ENCODE results near the gene PLXNB2. TPM values are rescaled to one million over a fixed set of nuclear protein-coding genes. Genes with fewer than 3 reads are reported as not detected.

PLXNB2 gene
- total and polyA plus RNA-seq, 3 donors from 2014 or later = 98.0 to 243 (median 219) TPM

DNA sequence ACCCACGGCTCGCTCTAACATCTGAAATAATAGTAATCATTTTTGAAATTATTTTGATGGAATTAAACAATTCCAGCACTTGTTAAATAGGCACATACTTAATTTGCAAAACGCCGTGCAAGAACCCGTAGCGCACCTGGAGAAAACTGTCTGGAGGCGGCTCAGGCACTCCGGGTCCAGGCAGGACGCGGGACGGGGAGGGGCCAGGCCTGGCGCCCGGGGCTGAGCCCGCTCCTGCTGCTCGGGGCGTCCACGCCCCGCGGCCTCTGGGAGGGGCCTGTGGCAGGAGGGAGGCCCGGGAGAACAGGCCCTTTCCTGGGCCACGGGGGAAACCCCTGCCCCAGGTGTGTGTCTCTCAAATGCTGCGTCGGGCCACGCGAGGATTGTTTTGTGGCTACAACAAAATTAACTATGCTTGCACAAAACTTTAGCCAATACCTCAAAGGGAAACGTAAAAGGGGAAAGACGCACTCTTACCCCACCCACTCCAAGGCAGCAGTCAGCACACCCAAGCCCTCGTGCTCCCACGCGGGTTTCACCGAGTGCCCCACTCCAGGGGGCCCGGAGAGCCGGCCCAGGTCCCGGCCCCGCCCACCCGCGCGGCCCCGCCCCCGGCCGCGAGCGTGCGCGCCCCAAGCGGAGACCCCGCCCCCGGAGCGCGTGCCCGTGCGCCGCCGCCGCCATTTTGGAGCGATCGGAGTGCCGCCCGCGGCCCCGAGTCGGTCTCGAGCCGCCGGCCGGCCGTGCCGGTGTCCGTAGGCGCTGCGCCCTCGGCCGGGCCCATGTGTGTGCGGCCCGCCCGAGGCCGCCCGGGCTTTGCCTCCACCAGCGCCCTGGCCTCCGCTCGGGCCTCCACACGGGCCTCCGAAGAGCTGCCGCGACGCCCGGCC, 35.5 kb upstream of the PLXNB2 start, which contains the start of gene PPP6R2:
TSS of gene PPP6R2 (plus strand) at position 677 of the 890 bp plus-strand sequence. CDS start 50,582 bp downstream, outside the sequence.
- DNase-seq = peak; percentile 86
- TF ChIP-seq, protein P1, sequence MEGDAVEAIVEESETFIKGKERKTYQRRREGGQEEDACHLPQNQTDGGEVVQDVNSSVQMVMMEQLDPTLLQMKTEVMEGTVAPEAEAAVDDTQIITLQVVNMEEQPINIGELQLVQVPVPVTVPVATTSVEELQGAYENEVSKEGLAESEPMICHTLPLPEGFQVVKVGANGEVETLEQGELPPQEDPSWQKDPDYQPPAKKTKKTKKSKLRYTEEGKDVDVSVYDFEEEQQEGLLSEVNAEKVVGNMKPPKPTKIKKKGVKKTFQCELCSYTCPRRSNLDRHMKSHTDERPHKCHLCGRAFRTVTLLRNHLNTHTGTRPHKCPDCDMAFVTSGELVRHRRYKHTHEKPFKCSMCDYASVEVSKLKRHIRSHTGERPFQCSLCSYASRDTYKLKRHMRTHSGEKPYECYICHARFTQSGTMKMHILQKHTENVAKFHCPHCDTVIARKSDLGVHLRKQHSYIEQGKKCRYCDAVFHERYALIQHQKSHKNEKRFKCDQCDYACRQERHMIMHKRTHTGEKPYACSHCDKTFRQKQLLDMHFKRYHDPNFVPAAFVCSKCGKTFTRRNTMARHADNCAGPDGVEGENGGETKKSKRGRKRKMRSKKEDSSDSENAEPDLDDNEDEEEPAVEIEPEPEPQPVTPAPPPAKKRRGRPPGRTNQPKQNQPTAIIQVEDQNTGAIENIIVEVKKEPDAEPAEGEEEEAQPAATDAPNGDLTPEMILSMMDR (IDR thresholded peaks at IDR 0.05) = no peak
- TF ChIP-seq POLR2A (IDR thresholded peaks at IDR 0.05) = no peak
- H3K9me3 ChIP-seq = no peaks in the 10 kb centered on the region
- H3K27me3 ChIP-seq = no peaks in the 10 kb centered on the region
- H3K27ac ChIP-seq = peak within 1 kb of the TSS; percentile 68 to 91
- 0 to 2% methylated on average over 27 to 32 of the region's 87 CpGs for WGBS, 2 donors
- H3K4me3 ChIP-seq = peak within 1 kb of the TSS; percentile 73 to 97
- intact Hi-C loops (cut with DNase I; ENCODE audit: low total_unique reads) = no loop called here
- no peaks in the 10 kb centered on the region for H3K36me3 ChIP-seq (ENCODE audit: low read depth, missing control alignments)
- H3K4me1 ChIP-seq = peaks cover 8% of the 10 kb centered on the region

DNA sequence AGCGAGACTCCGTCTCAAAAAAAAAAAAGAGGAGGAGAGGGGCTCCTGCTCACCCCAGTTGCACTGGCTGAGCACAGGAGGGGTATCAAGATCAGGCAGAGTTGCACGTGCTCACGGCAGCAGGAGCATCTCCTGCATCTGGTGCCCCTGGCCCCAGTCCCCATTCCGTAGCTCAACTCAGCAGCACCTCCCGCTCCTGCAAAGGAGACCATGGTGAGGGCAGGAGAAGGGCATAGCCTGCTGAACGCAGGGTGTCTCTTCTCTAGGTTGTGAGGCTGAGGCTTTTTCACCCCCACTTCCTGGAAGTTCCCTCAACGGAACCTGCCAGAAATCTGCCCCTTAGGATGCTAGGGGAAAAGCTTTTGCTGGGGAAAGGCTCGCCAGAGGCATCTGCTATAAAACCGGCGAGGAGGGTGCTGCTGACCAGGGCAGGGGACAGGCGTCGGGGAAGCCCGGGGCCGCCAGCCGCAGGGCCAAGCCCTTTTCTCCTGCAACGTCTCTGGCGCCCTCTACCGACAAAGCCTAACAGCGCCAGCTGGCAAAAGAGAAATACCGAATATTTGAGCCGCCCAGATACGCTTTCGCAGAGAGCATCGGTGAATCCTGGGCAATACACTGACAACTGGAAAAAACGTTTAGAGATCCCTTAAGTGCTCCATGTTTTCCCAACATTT, 34.7 kb upstream of the PLXNB2 start:
- peaks cover 8% of the 10 kb centered on the region for H3K4me1 ChIP-seq
- TF ChIP-seq POLR2A (IDR thresholded peaks at IDR 0.05) = no peak
- TF ChIP-seq, protein P1 (IDR thresholded peaks at IDR 0.05) = peak; percentile 83 to 95 (median 93)
- intact Hi-C loops (cut with DNase I; ENCODE audit: low total_unique reads) = no loop called here

DNA sequence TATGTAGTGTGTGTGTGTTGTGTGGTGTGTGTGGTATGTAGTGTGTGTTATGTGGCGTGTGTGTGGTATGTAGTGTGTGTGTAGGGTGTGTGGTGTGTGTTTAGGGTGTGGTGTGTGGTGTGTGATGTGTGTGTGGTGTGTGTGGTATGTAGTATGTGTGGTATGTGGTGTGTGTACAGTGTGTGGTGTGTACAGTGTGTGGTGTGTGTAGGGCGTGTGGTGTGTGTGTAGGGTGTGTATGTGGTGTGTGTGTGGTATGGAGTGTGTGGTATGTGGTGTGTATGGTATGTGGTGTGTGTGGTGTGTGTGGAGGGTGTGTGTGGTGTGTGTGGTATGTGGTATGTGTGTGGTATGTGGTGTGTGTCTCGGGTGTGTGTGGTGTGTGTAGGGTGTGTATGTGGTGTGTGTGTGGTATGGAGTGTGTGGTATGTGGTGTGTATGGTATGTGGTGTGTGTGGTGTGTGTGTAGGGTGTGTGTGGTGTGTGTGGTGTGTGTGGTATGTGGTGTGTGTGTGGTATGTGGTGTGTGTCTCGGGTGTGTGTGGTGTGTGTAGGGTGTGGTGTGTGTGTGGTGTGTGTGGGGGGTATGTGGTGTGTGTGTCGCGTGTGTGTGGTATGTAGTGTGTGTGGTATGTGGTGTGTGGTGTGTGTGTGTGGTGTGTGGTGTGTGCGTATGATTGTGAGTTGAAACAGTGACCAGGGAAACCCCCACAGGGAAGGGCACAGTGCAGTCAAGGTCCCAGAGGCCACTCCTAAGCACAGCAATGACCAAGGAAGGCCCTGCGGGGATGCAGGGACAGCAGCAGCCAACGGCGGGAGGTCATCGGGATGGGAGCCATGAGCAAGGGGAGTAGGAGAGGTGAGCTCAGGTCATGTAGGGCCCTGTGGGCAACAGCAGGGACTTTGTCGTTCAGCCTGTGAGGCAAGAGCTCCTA, 32.8 kb upstream of the PLXNB2 start:
- Histone ChIP-seq H3K4me3 (no peak overlapping the region), H3K27ac (no peak overlapping the region), H3K36me3 (ENCODE audit: low read depth, missing control alignments) (no peaks in the 10 kb centered on the region), H3K9me3 (no peaks in the 10 kb centered on the region), H3K4me1 (no peaks in the 10 kb centered on the region), H3K27me3 (no peaks in the 10 kb centered on the region)
- WGBS, 2 donors = 50 to 62% methylated on average over 12 of the region's 12 CpGs
- peak; percentile 30 for DNase-seq
- TF ChIP-seq POLR2A (IDR thresholded peaks at IDR 0.05) = no peak
- TF ChIP-seq, protein P1 (IDR thresholded peaks at IDR 0.05) = no peak
- intact Hi-C loops (cut with DNase I; ENCODE audit: low total_unique reads) = no loop called here

More for the DNA sequence above, 34.7 kb upstream of the PLXNB2 start:
- Histone ChIP-seq H3K27me3 (no peaks in the 10 kb centered on the region), H3K27ac (no peak overlapping the region), H3K36me3 (ENCODE audit: low read depth, missing control alignments) (no peaks in the 10 kb centered on the region), H3K9me3 (no peaks in the 10 kb centered on the region), H3K4me3 (peak overlapping the region; percentile 73 to 97)
- peak; percentile 94 for DNase-seq
- 8 to 16% methylated on average over 18 to 26 of the region's 26 CpGs for WGBS, 2 donors

DNA sequence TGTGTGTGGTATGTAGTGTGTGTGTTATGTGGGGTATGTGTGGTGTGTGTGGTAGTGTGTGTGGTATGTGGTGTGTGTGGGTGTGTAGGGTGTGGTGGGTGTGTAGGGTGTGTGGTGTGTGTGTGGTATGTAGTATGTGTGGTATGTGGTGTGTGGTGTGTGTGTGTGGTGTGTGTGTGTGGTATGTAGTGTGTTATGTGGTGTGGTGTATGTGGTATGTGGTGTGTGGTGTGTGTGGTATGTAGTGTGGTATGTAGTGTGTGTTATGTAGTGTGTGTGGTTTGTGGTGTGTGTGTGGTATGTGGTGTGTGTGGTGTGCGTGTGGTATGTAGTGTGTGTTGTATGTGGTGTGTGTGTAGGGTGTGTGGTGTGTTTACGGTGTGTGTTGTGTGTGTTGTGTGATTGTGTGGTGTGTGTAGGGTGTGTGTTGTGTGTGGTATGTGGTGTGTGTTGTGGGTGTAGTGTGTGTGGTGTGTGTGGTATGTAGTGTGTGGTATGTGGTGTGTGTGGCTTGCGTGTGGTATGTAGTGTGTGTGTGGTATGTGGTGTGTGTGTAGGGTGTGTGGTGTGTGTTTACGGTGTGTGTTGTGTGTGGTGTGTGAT, 31.5 kb upstream of the PLXNB2 start:
- Histone ChIP-seq H3K9me3 (no peaks in the 10 kb centered on the region), H3K27me3 (no peaks in the 10 kb centered on the region), H3K4me3 (no peak overlapping the region), H3K4me1 (no peaks in the 10 kb centered on the region), H3K27ac (no peak overlapping the region), H3K36me3 (ENCODE audit: low read depth, missing control alignments) (no peaks in the 10 kb centered on the region)
- DNase-seq = no peak
- TF ChIP-seq, protein P1 (IDR thresholded peaks at IDR 0.05) = no peak
- TF ChIP-seq POLR2A (IDR thresholded peaks at IDR 0.05) = no peak
- intact Hi-C loops (cut with DNase I; ENCODE audit: low total_unique reads) = no loop called here
- 71 to 80% methylated on average over 4 of the region's 4 CpGs for WGBS, 2 donors
